ENCODE results near the gene SLC25A11.
"Not testable (repeated sequence)": the region's sequence is repeated elsewhere in the genome, so short reads cannot be mapped to it uniquely, and the experiment has no call there.

SLC25A11 gene

DNA sequence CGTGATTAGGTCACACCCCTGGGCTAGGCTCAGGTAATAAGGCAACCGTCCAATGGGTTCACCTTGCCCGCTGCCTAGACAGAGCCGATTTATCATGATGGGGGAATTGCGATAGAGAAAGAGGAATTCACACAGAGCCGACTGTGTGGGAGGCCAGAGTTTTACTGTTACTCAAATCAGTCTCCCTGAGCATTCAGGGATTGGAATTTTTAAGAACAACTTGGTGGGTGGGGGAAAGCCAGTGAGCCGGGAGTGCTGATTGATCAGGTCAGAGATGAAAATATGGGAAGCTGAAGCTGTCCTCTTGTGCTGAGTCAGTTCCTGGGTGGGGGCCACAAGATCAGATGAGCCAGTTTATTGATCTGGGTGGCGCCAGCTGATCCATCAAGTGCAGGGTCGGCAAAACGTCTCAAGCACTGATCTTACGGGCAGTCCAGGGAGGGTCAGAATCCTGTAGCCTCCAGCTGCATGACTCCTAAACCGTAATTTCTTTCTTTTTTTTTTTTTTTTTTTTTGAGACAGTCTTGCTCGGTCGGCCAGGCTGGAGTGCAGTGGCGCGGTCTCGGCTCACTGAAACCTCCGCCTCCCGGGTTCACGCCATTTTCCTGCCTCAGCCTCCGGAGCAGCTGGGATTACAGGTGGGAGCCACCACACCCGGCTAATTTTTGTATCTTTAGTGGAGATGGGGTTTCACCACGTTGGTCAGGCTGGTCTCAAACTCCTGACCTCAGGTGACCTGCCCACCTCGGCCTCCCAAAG is 13.1 kb downstream of the SLC25A11 start:
- H3K9me3 Mint-ChIP-seq; H3K4me3 Mint-ChIP-seq; DNase-seq (ENCODE audit: low spot score in 2 of 2); ATAC-seq: not testable (repeated sequence)
- peaks cover 11% of the 10 kb centered on the region for H3K4me1 Mint-ChIP-seq
- peak overlapping the region; percentile 60 for H3K27ac Mint-ChIP-seq
- peaks cover 10% of the 10 kb centered on the region for H3K36me3 Mint-ChIP-seq

DNA sequence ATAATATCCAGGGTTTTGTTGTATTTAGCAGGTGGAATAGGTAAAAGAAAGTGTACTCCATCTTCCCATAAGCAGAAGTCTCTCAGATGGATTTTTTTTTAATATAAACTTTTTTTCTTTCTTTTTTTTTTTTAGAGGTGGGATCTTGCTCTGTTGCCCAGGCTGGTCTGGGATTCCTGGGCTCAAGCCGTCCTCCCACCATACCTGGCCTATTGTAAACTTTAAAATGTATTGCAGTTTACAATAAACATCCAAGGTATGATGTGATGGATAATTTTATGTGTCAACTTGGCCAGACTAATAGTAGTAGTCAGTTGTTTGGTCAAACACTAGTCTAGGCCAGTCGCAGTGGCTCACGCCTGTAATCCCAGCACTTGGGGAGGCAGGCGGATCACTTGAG is 18.5 kb downstream of the SLC25A11 start:
- DNase-seq (ENCODE audit: low spot score in 2 of 2) (no peak), ATAC-seq (no peak)
- Mint-ChIP-seq H3K9me3 (no peaks in the 10 kb centered on the region), H3K4me3 (no peak overlapping the region), H3K36me3 (no peaks in the 10 kb centered on the region), H3K27ac (no peak overlapping the region), H3K4me1 (peaks cover 12% of the 10 kb centered on the region)

DNA sequence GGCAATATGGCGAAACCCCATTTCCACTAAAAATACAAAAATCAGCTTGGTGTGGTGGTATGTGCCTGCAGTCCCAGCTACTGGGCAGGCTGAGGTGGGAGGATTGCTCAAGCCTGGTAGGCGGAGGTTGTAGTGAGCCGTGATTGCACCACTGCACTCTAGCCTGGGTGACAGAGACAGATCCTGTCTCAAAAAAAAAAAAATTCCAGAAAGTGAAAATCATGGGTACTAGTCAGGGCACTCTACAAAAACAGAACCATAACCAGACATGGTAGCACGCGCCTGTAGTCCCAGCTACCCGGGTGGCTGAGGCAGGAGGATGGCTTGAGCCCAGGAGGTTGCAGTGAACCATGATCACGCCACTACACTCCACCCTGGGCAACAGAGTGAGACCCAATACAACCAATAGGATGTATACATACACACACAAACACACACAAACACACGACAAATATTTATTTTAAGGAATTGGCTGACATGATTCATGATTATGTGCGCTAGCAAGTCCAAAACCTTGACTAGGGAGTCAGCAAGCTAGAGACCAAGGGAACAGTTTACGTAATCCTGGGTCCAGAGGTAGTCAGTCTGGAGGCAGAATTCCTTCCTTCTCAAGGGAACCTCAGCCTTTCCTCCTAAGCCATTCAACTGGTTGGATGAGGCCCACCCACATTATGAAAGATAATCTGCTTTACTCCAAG is 19.3 kb downstream of the SLC25A11 start:
- Mint-ChIP-seq H3K27ac (no peak overlapping the region), H3K36me3 (no peaks in the 10 kb centered on the region), H3K9me3 (no peaks in the 10 kb centered on the region), H3K4me1 (peaks cover 11% of the 10 kb centered on the region), H3K4me3 (no peak overlapping the region)
- DNase-seq (ENCODE audit: low spot score in 2 of 2) (no peak), ATAC-seq (no peak)

DNA sequence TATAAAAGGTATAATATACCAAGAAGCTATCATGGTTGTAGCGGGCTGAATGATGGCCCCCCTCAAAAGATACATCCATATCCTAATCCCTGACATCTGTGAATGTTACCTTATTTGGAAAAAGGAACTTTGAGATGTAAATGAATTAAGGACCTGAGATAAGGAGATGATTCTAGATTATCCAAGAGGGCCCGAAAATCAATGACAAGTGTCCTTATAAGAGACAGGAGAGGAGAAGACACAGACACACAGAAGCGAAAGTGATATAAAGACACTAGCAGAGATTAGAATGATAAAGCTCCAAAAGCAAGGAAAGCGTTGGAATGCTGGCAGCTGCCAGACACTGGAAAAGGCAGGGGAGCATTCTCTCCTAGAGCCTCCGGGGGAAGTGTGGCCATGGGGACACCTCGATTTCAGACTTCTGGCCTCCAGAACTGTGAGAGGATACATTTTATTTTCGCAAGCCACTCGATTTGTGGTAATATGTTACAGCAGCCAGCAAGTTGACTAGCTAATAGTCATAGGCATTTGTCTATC is 20.3 kb downstream of the SLC25A11 start:
- Mint-ChIP-seq H3K36me3 (no peaks in the 10 kb centered on the region), H3K4me3 (no peak overlapping the region), H3K9me3 (no peaks in the 10 kb centered on the region), H3K4me1 (peaks cover 11% of the 10 kb centered on the region), H3K27ac (no peak overlapping the region)
- DNase-seq (ENCODE audit: low spot score in 2 of 2) = no peak
- ATAC-seq = no peak

DNA sequence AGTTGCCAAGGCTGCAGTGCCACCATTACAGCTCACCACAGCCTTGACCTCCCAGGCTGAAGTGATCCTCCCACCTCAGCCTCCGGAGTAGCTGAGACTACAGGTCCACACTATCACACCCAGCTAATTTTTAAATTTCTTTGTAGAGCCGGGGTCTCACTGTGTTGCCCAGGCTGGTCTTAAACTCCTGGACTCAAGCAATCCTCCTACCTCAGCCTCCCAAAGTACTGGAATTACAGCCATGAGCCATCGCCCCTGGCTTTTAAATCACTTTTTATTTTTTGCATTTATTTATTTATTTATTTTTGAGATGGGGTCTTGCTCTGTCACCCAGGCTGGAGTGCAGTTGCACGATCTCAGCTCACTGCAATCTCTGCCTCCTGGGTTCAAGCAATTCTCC is 25.3 kb downstream of the SLC25A11 start:
- H3K9me3 Mint-ChIP-seq; H3K27ac Mint-ChIP-seq; ATAC-seq; H3K4me1 Mint-ChIP-seq; H3K36me3 Mint-ChIP-seq; DNase-seq (ENCODE audit: low spot score in 2 of 2); H3K4me3 Mint-ChIP-seq: not testable (repeated sequence)

DNA sequence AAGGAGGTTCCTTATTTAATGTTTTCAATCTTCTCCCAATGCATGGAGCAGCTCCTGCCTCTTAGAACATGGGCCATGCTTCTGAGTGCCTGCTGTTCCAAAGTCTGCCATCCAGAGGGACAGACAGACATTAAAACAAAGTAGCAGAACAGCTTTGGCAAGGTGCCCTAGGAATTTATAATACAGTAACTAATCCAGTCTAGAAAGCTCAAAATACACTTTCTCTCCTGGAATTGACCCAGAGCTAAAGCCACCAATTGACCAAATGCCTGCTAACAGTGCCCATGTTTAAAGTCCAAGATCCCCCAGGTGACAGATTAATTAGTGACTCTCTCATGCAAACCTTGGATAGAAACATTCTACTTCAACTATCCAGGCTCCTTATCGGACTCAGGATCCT is 25.9 kb downstream of the SLC25A11 start:
- Mint-ChIP-seq H3K9me3 (no peaks in the 10 kb centered on the region), H3K4me3 (no peak overlapping the region), H3K36me3 (no peaks in the 10 kb centered on the region), H3K27ac (peak overlapping the region; percentile 10), H3K4me1 (no peaks in the 10 kb centered on the region)
- ATAC-seq (no peak), DNase-seq (ENCODE audit: low spot score in 2 of 2) (no peak)

DNA sequence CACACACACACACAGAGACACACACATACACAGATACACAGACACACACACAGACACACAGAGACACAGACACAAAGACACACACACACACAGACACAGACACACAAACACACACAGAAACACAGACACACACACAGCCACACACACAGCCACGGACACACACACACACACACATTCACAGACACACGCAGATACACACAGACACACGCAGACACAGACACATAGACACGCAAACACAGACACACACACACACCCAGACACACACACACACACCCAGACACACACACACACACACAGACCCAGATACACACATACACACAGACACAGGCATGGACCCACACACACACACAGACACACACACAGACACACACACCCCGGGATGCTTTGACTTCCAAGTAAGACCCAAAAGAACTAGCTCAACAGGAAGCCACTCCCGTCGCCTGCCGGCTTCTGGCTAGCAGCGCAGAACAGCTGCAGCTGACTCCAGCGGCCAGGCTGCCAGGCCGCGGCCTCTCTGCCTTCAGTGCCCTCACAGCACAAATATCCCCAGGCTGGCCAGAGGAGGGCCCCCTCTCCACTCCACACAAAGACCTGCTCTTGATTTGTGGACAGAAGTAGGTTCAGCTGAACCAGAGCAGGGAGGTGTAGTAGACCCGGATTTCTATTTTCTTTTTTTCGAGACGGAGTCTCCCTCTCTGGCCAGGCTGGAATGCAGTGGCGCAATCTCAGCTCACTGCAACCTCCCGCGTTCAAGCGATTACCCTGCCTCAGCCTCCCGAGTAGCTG is 30.9 kb downstream of the SLC25A11 start:
- H3K36me3 Mint-ChIP-seq = no peaks in the 10 kb centered on the region
- no peak overlapping the region for H3K27ac Mint-ChIP-seq
- no peak overlapping the region for H3K4me3 Mint-ChIP-seq
- no peaks in the 10 kb centered on the region for H3K9me3 Mint-ChIP-seq
- DNase-seq (ENCODE audit: low spot score in 2 of 2) (peak; percentile 40 to 78), ATAC-seq (peak; percentile 99)
- peaks cover under 1% of the 10 kb centered on the region for H3K4me1 Mint-ChIP-seq

DNA sequence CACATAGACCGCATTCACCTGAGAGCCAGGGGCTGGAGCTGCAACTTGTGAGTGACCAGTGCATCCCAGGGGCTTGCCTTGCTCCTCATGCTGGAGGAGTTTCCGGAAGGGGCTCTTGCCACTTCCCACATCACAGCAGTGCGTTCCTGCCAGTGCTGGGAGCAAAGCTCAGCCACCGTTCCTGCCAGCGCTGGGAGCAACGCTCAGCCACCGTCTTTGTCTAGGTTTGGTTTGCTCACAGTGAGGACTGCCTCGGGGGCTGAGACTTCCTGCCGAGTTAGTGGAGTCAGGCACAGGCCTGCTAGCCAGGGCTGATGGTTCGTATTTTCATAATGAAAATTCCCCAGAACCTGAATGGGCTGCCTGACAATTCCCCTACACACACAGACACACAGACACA is 31.5 kb downstream of the SLC25A11 start:
- Mint-ChIP-seq H3K9me3 (no peaks in the 10 kb centered on the region), H3K36me3 (no peaks in the 10 kb centered on the region), H3K4me1 (peaks cover 6% of the 10 kb centered on the region), H3K27ac (no peak overlapping the region), H3K4me3 (no peak overlapping the region)
- no peak for DNase-seq (ENCODE audit: low spot score in 2 of 2)
- no peak for ATAC-seq

DNA sequence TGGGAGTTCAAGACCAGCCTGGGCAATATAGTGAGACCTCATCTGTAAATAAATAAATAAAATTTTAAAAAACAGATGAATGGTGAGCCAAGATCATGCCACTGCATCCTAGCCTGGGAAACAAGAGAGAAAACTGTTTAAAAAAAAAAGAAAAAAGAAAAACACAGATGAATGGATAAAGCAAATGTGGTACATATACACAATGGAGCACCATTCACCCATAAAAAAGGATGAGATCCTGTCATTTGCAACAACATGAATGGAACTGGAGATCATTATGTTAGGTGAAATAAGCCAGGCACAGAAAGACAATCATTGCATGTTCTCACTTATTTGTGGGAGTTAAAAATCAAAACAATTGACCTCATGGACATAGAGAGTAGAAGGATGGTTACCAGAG is 33.2 kb downstream of the SLC25A11 start:
- not testable (repeated sequence) for H3K36me3 Mint-ChIP-seq; ATAC-seq; DNase-seq (ENCODE audit: low spot score in 2 of 2); H3K9me3 Mint-ChIP-seq; H3K27ac Mint-ChIP-seq; H3K4me3 Mint-ChIP-seq
- H3K4me1 Mint-ChIP-seq = peaks cover 20% of the 10 kb centered on the region

DNA sequence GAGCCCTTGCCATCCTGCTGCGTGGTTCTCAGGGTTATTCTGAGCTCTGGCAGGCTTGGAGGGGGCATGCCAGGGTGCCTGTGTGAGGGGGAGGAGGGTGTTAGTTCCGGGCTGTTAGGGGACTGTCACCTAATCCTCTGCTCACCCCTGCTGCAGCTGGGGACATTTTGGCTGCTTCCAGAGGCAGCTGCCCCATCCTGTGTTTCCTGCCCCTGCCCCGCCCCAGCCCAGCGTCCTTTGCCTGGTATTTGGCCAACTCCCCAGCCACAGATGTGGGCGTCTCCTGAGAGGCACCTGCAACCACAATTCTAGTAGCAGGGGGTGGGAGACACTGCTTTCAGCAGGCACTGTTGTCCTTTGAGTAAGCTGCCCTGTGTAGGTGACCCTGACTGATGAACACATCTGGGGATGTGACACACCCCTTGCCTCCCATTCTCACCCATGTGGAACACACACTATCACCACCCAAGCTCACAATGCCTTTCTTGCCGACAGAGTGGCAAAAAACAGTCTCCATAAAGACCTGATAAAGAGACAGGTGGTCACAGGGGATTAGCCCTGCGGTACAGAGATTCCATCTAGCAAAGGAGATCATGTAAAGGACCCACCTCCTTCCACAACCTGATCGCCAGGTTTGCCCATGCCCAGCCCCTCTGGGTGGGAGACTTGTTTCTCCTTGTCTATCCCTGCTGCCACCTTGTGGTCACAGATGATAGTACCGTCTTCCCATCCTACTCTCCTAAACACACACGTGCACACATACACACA is 36.6 kb downstream of the SLC25A11 start, which contains the start of gene CHRNE:
Gene CHRNE, minus strand, starts transcription at position 48 of the 768 bp plus-strand sequence. Its CDS starts 35 bp downstream, at position 13.
- peak within 1 kb of the TSS; percentile 69 for H3K4me3 Mint-ChIP-seq
- DNase-seq (ENCODE audit: low spot score in 2 of 2) = peak; percentile 56 to 85
- peaks cover 22% of the 10 kb centered on the region for H3K36me3 Mint-ChIP-seq
- no peaks in the 10 kb centered on the region for H3K9me3 Mint-ChIP-seq
- ATAC-seq = peak; percentile 70
- peaks cover 42% of the 10 kb centered on the region for H3K4me1 Mint-ChIP-seq
- peak within 1 kb of the TSS; percentile 70 for H3K27ac Mint-ChIP-seq

DNA sequence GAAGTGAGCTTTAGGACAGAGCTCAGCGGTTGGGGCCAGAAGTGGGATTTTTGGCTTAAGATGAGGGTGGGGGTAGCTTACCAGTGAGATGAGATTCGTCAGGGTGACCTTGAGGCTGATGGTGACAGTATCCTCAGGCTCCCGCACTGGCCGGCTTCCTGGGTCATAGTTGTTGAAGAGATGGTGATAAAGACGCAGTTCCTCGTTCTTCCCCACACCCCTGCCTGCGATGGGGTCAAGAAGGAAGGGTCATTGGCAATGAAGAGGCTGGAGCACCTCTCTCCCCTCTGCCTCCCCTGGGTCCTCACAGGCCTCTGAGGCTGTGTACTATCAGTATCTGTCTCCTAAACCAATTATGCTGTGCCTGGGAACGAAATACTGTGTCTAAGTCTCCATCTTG is 37.3 kb downstream of the SLC25A11 start:
- Mint-ChIP-seq H3K4me1 (peaks cover 44% of the 10 kb centered on the region), H3K4me3 (peak overlapping the region; percentile 69), H3K27ac (peak overlapping the region; percentile 70), H3K9me3 (no peaks in the 10 kb centered on the region), H3K36me3 (peaks cover 22% of the 10 kb centered on the region)
- DNase-seq (ENCODE audit: low spot score in 2 of 2) = no peak
- no peak for ATAC-seq

DNA sequence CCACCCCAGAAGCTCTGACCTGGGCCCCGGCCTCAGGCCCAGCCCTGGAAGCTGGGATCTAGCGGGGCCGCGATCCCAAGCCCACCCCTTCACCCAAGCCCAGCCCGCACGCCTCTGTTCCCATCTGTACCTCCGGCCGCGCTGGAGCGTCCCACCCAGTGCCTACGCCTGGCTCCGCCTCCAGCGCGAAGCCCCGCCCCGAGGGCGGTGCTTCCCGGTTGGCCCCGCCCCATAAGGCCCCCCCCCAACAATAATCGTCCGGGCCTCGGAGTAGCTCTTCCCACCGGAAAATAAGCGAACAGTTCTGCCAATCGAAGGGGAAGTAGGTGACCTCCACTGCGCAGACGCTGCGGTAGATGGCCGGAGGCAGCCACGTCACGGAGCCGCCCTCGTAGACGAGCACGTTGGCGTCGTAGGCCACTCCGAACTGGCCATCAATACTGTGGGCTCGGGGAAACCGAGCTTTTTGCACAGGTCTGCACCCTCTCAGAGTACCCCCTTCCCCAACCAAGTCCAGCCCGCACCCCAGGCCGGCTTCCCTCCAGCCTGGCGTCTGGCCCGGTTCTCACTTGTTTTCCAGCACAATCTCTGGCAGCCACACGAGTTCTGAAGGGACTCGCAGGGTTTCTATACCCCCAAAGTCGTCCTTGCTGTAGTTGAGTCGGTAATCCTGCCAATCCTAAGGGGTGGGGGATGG is 38.0 kb downstream of the SLC25A11 start:
- Mint-ChIP-seq H3K4me3 (peak overlapping the region; percentile 91), H3K36me3 (peaks cover 23% of the 10 kb centered on the region), H3K9me3 (no peaks in the 10 kb centered on the region), H3K4me1 (peaks cover 44% of the 10 kb centered on the region), H3K27ac (peak overlapping the region; percentile 70)
- no peak for DNase-seq (ENCODE audit: low spot score in 2 of 2)
- no peak for ATAC-seq

DNA sequence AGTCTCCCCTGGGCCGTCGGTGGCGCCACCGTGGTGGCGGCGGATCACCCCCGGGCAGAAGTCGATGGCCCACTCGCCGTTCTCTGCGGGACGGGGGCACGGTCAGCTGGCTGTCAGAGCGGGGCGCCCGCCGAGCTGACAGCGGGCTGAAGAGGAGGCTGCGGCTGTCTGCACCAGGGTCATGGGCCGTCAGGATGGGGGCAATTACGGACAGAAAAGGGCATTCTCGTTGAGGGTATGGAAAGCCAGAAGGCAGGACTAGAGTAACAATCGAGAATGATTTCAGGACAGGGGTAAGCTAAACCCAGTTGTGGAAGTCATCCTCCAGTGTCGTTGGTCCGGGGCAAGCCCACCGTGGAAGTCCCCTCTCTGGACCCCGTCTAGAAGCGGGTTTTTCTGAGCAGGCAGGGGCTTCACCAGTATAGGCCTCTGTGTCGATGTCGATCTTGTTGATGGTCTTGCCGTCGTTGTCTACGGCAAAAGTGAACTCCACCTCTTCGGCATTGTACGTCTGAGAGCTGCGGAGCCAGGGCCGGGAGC is 38.7 kb downstream of the SLC25A11 start:
- H3K36me3 Mint-ChIP-seq = peaks cover 29% of the 10 kb centered on the region
- H3K4me1 Mint-ChIP-seq = peaks cover 44% of the 10 kb centered on the region
- no peaks in the 10 kb centered on the region for H3K9me3 Mint-ChIP-seq
- ATAC-seq (no peak), DNase-seq (ENCODE audit: low spot score in 2 of 2) (no peak)
- peak overlapping the region; percentile 91 for H3K4me3 Mint-ChIP-seq
- peak overlapping the region; percentile 75 for H3K27ac Mint-ChIP-seq

Measured in stimulated activated effector memory CD8-positive, alpha-beta T cell treated with anti-CD3 and anti-CD28 coated beads, Interleukin-12 subunit alpha, Interleukin-12 subunit beta, amount 100 ng/mL, for 72 hours (primary cell).